NB4 (cell line): Measurements from ENCODE around the gene TBCCD1.
"Not testable (repeated sequence)": the region's sequence is repeated elsewhere in the genome, so short reads cannot be mapped to it uniquely, and the experiment has no call there.

Experiments used
- DNase-seq: peaks from one replicate; pipeline ENCODE4 v3.0.0; 2010; ENCODE audit warnings: low read depth
- H3K4me3 ChIP-seq: one replicate; pipeline ENCODE4 v1.5.1; 2011; ENCODE audit warnings: mild to moderate bottlenecking, low read depth, low read length, moderate library complexity
- MYC ChIP-seq: IDR thresholded peaks from 2 replicates; pipeline ENCODE4 v1.6.1; 2011; ENCODE audit warnings: low read depth, low read length
- POLR2A ChIP-seq: IDR thresholded peaks from 2 replicates; pipeline ENCODE4 v1.6.1; 2011; ENCODE audit warnings: mild to moderate bottlenecking; ENCODE audit not compliant: insufficient read length; ENCODE audit errors: extremely low read depth
- TF ChIP-seq, protein P1 (sequence below): IDR thresholded peaks from one replicate; pipeline ENCODE4 v1.5.1; 2012; ENCODE audit warnings: low read depth, low read length
- TF ChIP-seq, protein P2 (sequence below): IDR thresholded peaks from 2 replicates; pipeline ENCODE4 v1.6.1; 2011; ENCODE audit warnings: low read depth, low read length

Gene TBCCD1

DNA sequence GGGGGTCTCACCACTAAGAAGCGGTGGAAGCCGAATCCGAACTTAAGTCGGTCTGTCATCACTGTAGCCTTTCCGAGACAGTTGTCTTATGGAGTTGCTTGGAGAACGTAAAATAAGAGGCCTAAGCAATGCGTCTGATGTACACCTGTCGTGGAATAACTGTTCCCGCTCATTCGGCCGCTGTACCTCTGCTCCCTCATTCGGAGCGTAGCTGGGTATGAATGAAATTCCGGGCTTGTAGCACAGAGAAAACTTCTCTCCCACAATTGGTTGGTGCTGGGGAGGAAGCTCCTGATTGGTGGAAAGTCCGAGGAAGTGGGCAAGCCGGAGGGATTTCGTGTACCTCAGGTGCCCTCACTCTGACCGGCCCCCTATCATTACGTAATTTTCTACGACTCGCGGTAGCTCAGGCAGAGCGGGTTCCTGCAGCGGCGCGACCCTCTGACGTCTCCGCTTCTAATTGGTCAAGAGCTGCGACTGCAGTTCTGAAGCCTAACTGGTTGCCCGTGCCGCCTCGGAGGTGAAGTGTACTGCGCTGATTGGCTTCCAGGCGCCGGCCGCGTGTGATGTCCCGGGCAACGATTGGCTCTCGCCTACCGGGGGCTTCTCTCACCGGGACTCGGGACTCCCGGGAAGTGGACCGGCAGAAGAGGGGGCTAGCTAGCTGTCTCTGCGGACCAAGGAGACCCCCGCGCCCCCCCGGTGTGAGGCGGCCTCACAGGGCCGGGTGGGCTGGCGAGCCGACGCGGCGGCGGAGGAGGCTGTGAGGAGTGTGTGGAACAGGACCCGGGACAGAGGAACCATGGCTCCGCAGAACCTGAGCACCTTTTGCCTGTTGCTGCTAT, 3.2 kb upstream of the TBCCD1 start, which contains the start of gene DNAJB11:
Gene DNAJB11, plus strand, starts transcription at position 625 of the 845 bp plus-strand sequence. Its CDS starts 178 bp downstream, at position 803.
- DNase-seq = peak; percentile 100
- TF ChIP-seq, protein P1, sequence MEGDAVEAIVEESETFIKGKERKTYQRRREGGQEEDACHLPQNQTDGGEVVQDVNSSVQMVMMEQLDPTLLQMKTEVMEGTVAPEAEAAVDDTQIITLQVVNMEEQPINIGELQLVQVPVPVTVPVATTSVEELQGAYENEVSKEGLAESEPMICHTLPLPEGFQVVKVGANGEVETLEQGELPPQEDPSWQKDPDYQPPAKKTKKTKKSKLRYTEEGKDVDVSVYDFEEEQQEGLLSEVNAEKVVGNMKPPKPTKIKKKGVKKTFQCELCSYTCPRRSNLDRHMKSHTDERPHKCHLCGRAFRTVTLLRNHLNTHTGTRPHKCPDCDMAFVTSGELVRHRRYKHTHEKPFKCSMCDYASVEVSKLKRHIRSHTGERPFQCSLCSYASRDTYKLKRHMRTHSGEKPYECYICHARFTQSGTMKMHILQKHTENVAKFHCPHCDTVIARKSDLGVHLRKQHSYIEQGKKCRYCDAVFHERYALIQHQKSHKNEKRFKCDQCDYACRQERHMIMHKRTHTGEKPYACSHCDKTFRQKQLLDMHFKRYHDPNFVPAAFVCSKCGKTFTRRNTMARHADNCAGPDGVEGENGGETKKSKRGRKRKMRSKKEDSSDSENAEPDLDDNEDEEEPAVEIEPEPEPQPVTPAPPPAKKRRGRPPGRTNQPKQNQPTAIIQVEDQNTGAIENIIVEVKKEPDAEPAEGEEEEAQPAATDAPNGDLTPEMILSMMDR = no peak
- TF ChIP-seq POLR2A (peak; percentile 95), MYC (peak; percentile 25)
- TF ChIP-seq, protein P2, sequence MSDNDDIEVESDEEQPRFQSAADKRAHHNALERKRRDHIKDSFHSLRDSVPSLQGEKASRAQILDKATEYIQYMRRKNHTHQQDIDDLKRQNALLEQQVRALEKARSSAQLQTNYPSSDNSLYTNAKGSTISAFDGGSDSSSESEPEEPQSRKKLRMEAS = peak; percentile 3; the same call in 1 of the 2 replicates
- H3K4me3 ChIP-seq = peak within 1 kb of the TSS; percentile 99

DNA sequence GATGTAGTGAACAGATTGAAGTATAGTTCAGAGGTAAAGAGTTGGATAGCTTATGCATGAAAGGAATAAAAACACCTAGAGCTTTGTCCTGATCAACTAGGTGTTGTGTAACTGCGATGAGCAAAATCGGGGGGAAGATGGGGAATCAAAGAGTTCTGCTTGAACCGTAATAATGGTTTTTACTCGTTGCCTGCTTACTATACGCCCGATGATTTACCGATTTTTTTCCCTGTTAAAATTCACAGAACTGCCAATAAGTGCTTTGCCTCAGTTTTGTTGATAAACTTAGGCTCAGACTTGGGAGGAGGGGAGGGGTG, 2.6 kb upstream of the TBCCD1 start:
- TF ChIP-seq, protein P1 = no peak
- TF ChIP-seq POLR2A (no peak), MYC (no peak)
- TF ChIP-seq, protein P2 = no peak
- DNase-seq = no peak
- peak overlapping the region; percentile 98 for H3K4me3 ChIP-seq

DNA sequence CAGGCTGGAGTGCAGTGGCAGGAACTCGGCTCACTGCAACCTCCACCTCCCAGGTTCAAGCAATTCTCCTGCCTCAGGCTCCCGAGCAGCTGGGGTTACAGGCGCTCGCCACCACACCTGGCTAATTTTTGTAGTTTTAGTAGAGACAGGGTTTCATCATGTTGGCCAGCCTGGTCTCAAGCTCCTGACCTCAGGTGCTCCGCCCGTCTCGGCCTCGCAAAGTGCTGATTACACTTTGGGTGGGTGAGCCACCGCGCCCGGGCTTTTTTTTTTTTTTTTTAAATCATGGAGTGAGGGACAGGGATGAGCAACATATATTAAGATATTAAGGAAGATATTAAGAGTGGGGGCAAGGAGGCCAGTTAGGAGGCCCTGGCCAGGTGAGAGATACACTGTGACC, 2.2 kb upstream of the TBCCD1 start:
- peak overlapping the region; percentile 98 for H3K4me3 ChIP-seq
- DNase-seq = not testable (repeated sequence)

- no peak for DNase-seq
- H3K4me3 ChIP-seq = peak overlapping the region; percentile 79
- TF ChIP-seq, protein P2 = no peak
- TF ChIP-seq, protein P1 = no peak
- TF ChIP-seq MYC (no peak), POLR2A (no peak)
Observed at GRCh38 chr3:186566772-186567071, 417 bp downstream of the TBCCD1 start.

DNA sequence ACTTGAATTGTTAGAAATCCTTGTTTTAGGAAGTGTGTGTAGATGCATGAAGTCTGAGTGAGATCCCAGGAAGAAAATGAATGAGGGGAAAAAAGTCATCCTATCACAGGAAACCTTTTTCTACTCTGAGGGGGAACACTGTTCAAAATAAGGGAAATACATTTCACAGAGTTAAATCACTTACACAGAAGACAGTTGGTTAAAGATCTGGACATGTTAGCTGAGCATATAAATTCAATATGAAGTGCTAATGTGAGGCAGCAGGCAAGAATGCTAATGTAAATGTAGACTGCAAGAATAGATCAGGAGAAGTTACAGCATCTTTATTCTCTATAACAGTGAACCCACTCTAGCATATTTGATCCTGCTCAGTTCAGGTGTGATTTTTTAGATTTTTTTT, 2.6 kb downstream of the TBCCD1 start:
- no peak for DNase-seq
- TF ChIP-seq, protein P1 = no peak
- TF ChIP-seq POLR2A (no peak), MYC (no peak)
- TF ChIP-seq, protein P2 = no peak
- no peak overlapping the region for H3K4me3 ChIP-seq

GRCh38 chr3:186552408-186553031, 14.6 kb downstream of the TBCCD1 start:
- no peak overlapping the region for H3K4me3 ChIP-seq
- no peak for DNase-seq
- TF ChIP-seq POLR2A = no peak
- TF ChIP-seq, protein P1 = no peak
- no peak for TF ChIP-seq MYC
- TF ChIP-seq, protein P2 = no peak
